Activated CD8-positive, alpha-beta memory T cell treated with anti-CD3 and anti-CD28 coated beads, Interleukin-2, amount 10 ng/mL, durations not matched to agents 7 days and 5 days (primary cell): Measurements from ENCODE around the gene GAS7. TPM values are rescaled to one million over a fixed set of nuclear protein-coding genes. Genes with fewer than 3 reads are reported as not detected.
"Not testable (repeated sequence)": the region's sequence is repeated elsewhere in the genome, so short reads cannot be mapped to it uniquely, and the experiment has no call there.

Experiments used
- ATAC-seq: fragments of 150-1000 bp; cut with Tn5 transposase; one replicate; pipeline ENCODE4 v1.10.0; 2021; ENCODE audit warnings: moderate library complexity
- CTCF ChIA-PET: fragments of 350-600 bp; sonication (Branson Sonifier 250); formaldehyde crosslinking; loops from one replicate; lab custom pipeline; 2021; ENCODE audit warnings: antibody characterized with exemption; lab: Charles Lee
- DNase-seq: peaks from one replicate; pipeline ENCODE4 v3.0.0-alpha.2; 2020
- H3K27ac Mint-ChIP-seq: one replicate; pipeline ENCODE4 v1.8.0; 2021; ENCODE audit warnings: mild to moderate bottlenecking, mixed read lengths
- H3K27me3 Mint-ChIP-seq: one replicate; pipeline ENCODE4 v1.8.0; 2021; ENCODE audit warnings: mixed read lengths
- H3K36me3 Mint-ChIP-seq: one replicate; pipeline ENCODE4 v1.8.0; 2021; ENCODE audit warnings: mild to moderate bottlenecking, mixed read lengths
- H3K4me1 Mint-ChIP-seq: one replicate; pipeline ENCODE4 v1.8.0; 2021; ENCODE audit warnings: mixed read lengths
- H3K4me3 Mint-ChIP-seq: one replicate; pipeline ENCODE4 v1.8.0; 2021; ENCODE audit warnings: mild to moderate bottlenecking, moderate library complexity, mixed read lengths
- H3K9me3 Mint-ChIP-seq: one replicate; pipeline ENCODE4 v1.8.0; 2022; ENCODE audit warnings: low read depth, mixed read lengths
- total RNA-seq, 2 experiments: library from RNA; stranded (reverse); gene quantifications; one replicate each; pipeline ENCODE4 v1.2.3, GENCODE V29; 2021

Gene GAS7
- total RNA-seq, 2 experiments from 2014 or later, result 0.53 to 2.1 TPM

- Mint-ChIP-seq H3K27ac (no peak overlapping the region), H3K27me3 (no peaks in the 10 kb centered on the region), H3K4me1 (no peaks in the 10 kb centered on the region), H3K4me3 (no peak overlapping the region), H3K9me3 (no peaks in the 10 kb centered on the region), H3K36me3 (no peaks in the 10 kb centered on the region)
- no peak for ATAC-seq
- DNase-seq, result no peak
- CTCF ChIA-PET, result no interaction called here
Observed at GRCh38 chr17:10022416-10022815, 176.0 kb downstream of the GAS7 start.

DNA sequence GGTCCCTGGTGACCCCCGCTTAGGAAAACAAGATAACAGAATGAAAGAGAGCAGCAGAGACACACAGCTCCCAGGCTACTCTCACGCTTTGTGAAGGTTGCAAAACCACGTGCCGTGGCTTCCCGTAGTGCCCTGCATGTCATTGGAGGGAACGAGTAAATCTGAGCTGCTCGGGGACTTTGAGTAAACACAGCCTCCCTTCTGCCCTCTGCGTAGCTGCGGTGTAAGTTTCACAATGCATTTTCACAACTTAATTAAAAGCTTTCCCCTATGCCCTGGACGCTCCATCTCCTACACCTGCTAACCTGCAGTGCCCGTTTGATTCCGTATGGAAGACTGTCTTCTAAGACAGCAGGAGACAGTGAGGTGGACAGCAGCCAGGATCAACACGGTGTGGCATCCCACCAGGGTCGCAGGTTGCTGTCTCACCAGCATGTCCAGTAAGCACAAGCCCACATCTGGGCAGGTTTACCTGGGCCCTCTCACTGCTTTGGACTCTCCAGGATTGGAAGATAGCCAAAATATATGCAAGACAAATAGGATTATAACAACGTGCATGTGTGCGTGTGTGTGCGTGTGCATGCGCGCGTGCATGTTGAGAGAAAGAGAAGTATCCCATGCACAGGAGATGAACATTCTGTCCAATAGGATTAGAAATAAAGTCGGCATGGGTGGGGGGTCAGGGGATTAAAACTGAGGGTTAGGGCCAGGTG, 177.0 kb downstream of the GAS7 start:
- Mint-ChIP-seq H3K27me3 (no peaks in the 10 kb centered on the region), H3K36me3 (no peaks in the 10 kb centered on the region), H3K9me3 (no peaks in the 10 kb centered on the region), H3K4me3 (no peak overlapping the region), H3K4me1 (no peaks in the 10 kb centered on the region), H3K27ac (no peak overlapping the region)
- ATAC-seq, result no peak
- CTCF ChIA-PET, result no interaction called here
- no peak for DNase-seq

GRCh38 chr17:10019941-10020451, 178.4 kb downstream of the GAS7 start:
- Mint-ChIP-seq H3K36me3 (no peaks in the 10 kb centered on the region), H3K4me3 (no peak overlapping the region), H3K27ac (no peak overlapping the region), H3K27me3 (no peaks in the 10 kb centered on the region), H3K4me1 (no peaks in the 10 kb centered on the region), H3K9me3 (no peaks in the 10 kb centered on the region)
- ATAC-seq, result no peak
- DNase-seq, result no peak
- CTCF ChIA-PET, result no interaction called here

DNA sequence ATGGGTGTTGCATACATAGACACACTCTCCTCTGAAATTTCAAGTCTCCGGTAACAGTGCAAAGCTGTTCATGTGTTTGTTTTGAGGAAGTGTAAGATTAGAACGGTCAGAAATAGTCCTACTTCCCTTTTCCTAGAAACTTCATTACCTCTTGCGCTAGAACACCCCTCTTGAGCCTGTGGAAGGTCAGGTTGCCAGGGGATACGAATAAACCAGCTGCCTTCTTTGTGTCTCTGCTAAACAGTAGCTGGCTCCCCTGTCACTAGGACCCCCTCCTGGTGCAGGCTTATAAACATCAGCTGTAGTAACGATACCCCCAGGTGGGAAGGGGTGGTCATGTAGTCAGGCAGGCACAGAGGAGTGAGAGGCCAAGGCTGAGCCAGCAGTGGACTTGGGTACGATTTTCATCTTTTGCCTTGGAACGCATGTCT, 179.9 kb downstream of the GAS7 start:
- H3K4me1 Mint-ChIP-seq, result no peaks in the 10 kb centered on the region
- H3K9me3 Mint-ChIP-seq, result no peaks in the 10 kb centered on the region
- no peak for DNase-seq
- no peak for ATAC-seq
- no peak overlapping the region for H3K4me3 Mint-ChIP-seq
- no peak overlapping the region for H3K27ac Mint-ChIP-seq
- no peaks in the 10 kb centered on the region for H3K27me3 Mint-ChIP-seq
- H3K36me3 Mint-ChIP-seq, result no peaks in the 10 kb centered on the region
- CTCF ChIA-PET, result no interaction called here

- H3K27me3 Mint-ChIP-seq, H3K4me1 Mint-ChIP-seq, CTCF ChIA-PET, H3K4me3 Mint-ChIP-seq, DNase-seq, ATAC-seq, H3K9me3 Mint-ChIP-seq, H3K36me3 Mint-ChIP-seq, H3K27ac Mint-ChIP-seq: not testable (repeated sequence)
Observed at GRCh38 chr17:10016958-10017570, 181.3 kb downstream of the GAS7 start.

GRCh38 chr17:10013365-10014112, 184.9 kb downstream of the GAS7 start:
- Mint-ChIP-seq H3K4me1 (no peaks in the 10 kb centered on the region), H3K36me3 (no peaks in the 10 kb centered on the region), H3K27me3 (no peaks in the 10 kb centered on the region), H3K9me3 (no peaks in the 10 kb centered on the region), H3K4me3 (no peak overlapping the region), H3K27ac (no peak overlapping the region)
- no peak for ATAC-seq
- DNase-seq, result no peak
- CTCF ChIA-PET, result no interaction called here

GRCh38 chr17:10010752-10011151, 187.7 kb downstream of the GAS7 start:
- H3K27me3 Mint-ChIP-seq, result no peaks in the 10 kb centered on the region
- CTCF ChIA-PET, result no interaction called here
- no peak for DNase-seq
- H3K4me3 Mint-ChIP-seq, result no peak overlapping the region
- no peak for ATAC-seq
- no peak overlapping the region for H3K27ac Mint-ChIP-seq
- no peaks in the 10 kb centered on the region for H3K4me1 Mint-ChIP-seq
- H3K36me3 Mint-ChIP-seq, result no peaks in the 10 kb centered on the region
- H3K9me3 Mint-ChIP-seq, result no peaks in the 10 kb centered on the region

DNA sequence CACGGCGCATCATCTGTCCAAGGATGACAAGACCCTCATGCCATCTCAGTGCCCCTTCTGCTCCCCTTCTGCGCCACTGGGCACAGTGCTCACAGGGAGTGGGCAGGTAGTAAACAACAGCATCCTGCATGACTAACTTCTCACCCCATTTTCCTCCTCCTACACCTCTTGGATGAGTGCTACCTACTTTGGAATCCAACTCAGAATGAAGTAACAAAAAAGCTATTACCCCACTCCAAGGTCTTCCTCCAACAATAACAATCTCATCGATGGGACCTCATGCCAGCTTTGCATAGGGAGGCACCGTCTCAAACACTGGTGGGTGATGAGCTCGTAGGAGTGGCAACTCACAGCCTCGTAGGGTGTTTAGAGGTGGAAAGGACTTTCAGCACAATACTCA, 194.7 kb downstream of the GAS7 start:
- no peak overlapping the region for H3K4me3 Mint-ChIP-seq
- CTCF ChIA-PET, result no interaction called here
- H3K4me1 Mint-ChIP-seq, result peaks cover 7% of the 10 kb centered on the region
- H3K36me3 Mint-ChIP-seq, result no peaks in the 10 kb centered on the region
- ATAC-seq (no peak), DNase-seq (no peak)
- H3K27me3 Mint-ChIP-seq, result no peaks in the 10 kb centered on the region
- H3K27ac Mint-ChIP-seq, result no peak overlapping the region
- peaks cover 3% of the 10 kb centered on the region for H3K9me3 Mint-ChIP-seq

- H3K4me3 Mint-ChIP-seq, H3K4me1 Mint-ChIP-seq, ATAC-seq, H3K27ac Mint-ChIP-seq, DNase-seq, H3K27me3 Mint-ChIP-seq, H3K9me3 Mint-ChIP-seq, CTCF ChIA-PET, H3K36me3 Mint-ChIP-seq: not testable (repeated sequence)
Observed at GRCh38 chr17:10002567-10003360, 195.6 kb downstream of the GAS7 start.

DNA sequence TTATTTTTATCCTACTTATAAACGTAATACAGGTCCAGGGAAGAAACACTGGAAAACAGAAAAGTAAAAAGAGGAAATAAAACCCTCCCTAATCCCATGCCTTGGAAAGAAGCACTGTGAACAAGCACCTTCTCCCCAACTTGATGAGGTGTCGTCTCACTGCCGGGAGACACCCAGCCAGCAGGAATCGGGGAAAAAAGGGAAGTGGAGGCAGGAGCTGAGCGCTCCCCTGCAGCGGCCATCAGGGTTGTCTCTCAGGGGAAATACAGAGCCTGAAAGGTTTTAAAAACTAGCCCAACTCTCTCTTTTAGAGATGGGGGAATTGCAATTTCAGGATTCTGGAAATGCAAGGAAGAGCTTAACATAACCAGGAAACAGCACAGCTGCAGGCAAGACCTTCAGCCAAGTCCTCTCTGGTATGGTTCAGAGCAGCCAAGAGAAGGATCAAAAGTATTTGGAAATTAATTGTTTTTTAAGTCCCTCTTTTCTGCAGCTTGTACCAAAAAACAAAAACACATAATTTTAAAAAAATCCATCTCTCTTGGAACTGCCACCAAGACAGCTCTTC, 197.0 kb downstream of the GAS7 start:
- ATAC-seq (no peak), DNase-seq (no peak)
- Mint-ChIP-seq H3K4me3 (no peak overlapping the region), H3K9me3 (peaks cover 3% of the 10 kb centered on the region), H3K27ac (no peak overlapping the region), H3K27me3 (no peaks in the 10 kb centered on the region), H3K4me1 (peaks cover 7% of the 10 kb centered on the region), H3K36me3 (no peaks in the 10 kb centered on the region)
- CTCF ChIA-PET, result no interaction called here

DNA sequence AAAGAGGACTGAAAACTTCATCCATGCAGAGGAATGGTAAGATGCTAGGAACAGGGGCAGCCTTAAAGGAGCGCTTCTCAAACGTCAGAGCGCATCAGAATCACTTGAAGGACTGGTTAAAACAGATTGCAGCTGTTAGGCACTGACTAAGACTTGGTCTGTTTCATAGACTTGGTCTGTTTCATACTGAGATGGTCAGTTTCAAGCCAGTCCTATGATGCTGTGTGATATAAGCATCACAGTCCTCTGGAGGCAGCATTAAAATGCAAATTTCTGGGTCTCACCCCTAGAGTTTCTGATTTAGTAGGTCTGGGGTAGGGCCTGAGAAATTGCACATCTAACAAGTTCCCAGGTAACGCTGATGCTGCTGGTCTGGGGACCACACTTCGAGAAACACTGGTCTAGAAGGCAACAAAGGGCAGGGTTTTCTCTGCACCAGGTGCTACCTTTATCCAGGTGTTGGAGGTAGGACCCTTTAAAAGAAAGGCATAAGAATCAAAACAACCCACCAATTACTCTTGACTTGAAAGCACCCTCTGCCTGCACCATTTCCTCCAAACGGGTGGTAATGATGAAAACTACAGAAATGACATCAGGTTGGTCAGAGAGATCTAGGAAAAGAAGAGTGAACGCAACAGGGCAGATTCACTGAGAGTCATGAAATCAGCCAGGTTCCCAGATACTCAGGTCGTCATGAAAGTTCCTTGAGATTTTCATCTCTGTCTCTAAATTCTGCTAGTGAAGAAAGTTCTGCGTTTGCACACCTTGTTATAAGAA, 198.3 kb downstream of the GAS7 start:
- Mint-ChIP-seq H3K36me3 (no peaks in the 10 kb centered on the region), H3K27me3 (no peaks in the 10 kb centered on the region), H3K4me1 (peaks cover 7% of the 10 kb centered on the region), H3K27ac (no peak overlapping the region), H3K4me3 (no peak overlapping the region), H3K9me3 (peaks cover 3% of the 10 kb centered on the region)
- DNase-seq (no peak), ATAC-seq (no peak)
- CTCF ChIA-PET, result no interaction called here

DNA sequence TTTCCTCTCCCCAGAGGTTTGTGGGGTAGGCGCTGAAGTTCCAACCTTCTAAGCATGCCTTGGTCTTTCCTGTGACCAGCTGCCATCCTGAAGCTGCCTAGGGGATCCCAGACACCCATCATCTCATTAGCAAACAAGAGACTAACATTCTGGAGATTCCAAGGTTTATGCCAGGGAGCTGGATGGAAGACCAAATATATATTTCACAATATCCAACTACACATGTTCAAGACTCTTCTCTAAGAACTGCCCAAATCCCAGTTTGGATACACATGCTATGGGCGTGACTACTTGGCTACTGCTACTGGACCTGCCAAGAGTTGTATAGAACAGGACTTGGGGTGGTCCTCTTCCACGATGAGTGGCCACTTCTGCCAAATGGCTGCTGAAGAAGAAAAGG, 200.3 kb downstream of the GAS7 start:
- no peak overlapping the region for H3K4me3 Mint-ChIP-seq
- H3K4me1 Mint-ChIP-seq, result peaks cover 7% of the 10 kb centered on the region
- no peak overlapping the region for H3K27ac Mint-ChIP-seq
- ATAC-seq (no peak), DNase-seq (no peak)
- CTCF ChIA-PET, result no interaction called here
- H3K9me3 Mint-ChIP-seq, result no peaks in the 10 kb centered on the region
- H3K27me3 Mint-ChIP-seq, result no peaks in the 10 kb centered on the region
- H3K36me3 Mint-ChIP-seq, result no peaks in the 10 kb centered on the region
